ENCODE results near the gene RAB3A. TPM values are rescaled to one million over a fixed set of nuclear protein-coding genes. Genes with fewer than 3 reads are reported as not detected.

RAB3A gene
- total and polyA plus RNA-seq, 9 of the 15 experiments (the other 6 are each of a cell fraction or from before 2014, with no cell fraction given): 0.17 to 5.1 (median 0.90) TPM; not detected in 1

DNA sequence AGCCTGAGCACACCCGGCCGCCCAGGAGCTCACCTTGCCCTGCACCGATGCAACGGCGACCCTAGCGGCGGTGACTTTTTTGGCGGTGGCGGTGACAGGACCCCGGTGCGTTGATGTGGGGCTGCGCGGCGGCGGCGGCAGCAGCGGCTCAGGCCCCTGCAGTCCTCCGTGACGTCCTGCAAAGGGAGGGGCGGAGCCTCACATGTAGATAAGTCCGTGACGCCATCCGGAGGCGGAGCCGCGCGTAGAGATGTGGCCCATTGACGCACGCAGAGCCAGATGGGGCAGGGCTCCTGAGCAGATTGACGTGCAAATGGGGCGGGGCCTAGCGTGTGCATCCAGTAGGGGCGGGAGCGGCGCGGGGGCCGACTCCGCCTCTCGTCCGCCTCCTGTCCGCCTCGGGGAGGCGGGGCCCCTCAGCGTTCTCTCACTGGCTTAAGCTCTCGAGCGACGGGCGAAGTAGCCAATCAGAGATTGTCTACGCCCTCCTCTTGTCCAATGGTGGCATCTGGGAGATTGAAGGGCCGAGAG, at the start of gene RAB3A (continued):
- TF ChIP-seq, protein P1, sequence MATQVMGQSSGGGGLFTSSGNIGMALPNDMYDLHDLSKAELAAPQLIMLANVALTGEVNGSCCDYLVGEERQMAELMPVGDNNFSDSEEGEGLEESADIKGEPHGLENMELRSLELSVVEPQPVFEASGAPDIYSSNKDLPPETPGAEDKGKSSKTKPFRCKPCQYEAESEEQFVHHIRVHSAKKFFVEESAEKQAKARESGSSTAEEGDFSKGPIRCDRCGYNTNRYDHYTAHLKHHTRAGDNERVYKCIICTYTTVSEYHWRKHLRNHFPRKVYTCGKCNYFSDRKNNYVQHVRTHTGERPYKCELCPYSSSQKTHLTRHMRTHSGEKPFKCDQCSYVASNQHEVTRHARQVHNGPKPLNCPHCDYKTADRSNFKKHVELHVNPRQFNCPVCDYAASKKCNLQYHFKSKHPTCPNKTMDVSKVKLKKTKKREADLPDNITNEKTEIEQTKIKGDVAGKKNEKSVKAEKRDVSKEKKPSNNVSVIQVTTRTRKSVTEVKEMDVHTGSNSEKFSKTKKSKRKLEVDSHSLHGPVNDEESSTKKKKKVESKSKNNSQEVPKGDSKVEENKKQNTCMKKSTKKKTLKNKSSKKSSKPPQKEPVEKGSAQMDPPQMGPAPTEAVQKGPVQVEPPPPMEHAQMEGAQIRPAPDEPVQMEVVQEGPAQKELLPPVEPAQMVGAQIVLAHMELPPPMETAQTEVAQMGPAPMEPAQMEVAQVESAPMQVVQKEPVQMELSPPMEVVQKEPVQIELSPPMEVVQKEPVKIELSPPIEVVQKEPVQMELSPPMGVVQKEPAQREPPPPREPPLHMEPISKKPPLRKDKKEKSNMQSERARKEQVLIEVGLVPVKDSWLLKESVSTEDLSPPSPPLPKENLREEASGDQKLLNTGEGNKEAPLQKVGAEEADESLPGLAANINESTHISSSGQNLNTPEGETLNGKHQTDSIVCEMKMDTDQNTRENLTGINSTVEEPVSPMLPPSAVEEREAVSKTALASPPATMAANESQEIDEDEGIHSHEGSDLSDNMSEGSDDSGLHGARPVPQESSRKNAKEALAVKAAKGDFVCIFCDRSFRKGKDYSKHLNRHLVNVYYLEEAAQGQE (IDR thresholded peaks at IDR 0.05; ENCODE audit: borderline replicate concordance): no peak
- TF ChIP-seq, protein P1 (CRISPR knock-in tag; IDR thresholded peaks at IDR 0.05; ENCODE audit: low read depth): no peak; the same call in 1 of the 2 replicates
- peak; percentile 31 for TF ChIP-seq CCNT2 (IDR thresholded peaks at IDR 0.05; ENCODE audit: borderline replicate concordance, extremely low read depth, insufficient read length, low read depth, low read length)
- no peak for TF ChIP-seq ZNF140 (CRISPR knock-in tag; IDR thresholded peaks at IDR 0.05)
- no peak for TF ChIP-seq RNF2 (IDR thresholded peaks at IDR 0.05)
- TF ChIP-seq, protein P2, sequence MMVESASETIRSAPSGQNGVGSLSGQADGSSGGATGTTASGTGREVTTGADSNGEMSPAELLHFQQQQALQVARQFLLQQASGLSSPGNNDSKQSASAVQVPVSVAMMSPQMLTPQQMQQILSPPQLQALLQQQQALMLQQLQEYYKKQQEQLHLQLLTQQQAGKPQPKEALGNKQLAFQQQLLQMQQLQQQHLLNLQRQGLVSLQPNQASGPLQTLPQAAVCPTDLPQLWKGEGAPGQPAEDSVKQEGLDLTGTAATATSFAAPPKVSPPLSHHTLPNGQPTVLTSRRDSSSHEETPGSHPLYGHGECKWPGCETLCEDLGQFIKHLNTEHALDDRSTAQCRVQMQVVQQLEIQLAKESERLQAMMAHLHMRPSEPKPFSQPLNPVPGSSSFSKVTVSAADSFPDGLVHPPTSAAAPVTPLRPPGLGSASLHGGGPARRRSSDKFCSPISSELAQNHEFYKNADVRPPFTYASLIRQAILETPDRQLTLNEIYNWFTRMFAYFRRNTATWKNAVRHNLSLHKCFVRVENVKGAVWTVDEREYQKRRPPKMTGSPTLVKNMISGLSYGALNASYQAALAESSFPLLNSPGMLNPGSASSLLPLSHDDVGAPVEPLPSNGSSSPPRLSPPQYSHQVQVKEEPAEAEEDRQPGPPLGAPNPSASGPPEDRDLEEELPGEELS (CRISPR knock-in tag; IDR thresholded peaks at IDR 0.05; ENCODE audit: borderline replicate concordance): no peak
- no peak for TF ChIP-seq IFI16 (CRISPR knock-in tag; IDR thresholded peaks at IDR 0.05)
- no peak for TF ChIP-seq ATF4 (CRISPR knock-in tag; IDR thresholded peaks at IDR 0.05)
- TF ChIP-seq SRSF1 (IDR thresholded peaks at IDR 0.05; ENCODE audit: low read depth, low read length): no peak
- peak in 1 of 2 experiments; percentile 31; a peak in 1 of 4 replicates for TF ChIP-seq FOXK2 (conservative IDR thresholded peaks at IDR 0.05 in 1 of 2, IDR thresholded peaks at IDR 0.05 in 1 of 2; ENCODE audit: low read depth in 2 of 2)
- TF ChIP-seq, protein P3, sequence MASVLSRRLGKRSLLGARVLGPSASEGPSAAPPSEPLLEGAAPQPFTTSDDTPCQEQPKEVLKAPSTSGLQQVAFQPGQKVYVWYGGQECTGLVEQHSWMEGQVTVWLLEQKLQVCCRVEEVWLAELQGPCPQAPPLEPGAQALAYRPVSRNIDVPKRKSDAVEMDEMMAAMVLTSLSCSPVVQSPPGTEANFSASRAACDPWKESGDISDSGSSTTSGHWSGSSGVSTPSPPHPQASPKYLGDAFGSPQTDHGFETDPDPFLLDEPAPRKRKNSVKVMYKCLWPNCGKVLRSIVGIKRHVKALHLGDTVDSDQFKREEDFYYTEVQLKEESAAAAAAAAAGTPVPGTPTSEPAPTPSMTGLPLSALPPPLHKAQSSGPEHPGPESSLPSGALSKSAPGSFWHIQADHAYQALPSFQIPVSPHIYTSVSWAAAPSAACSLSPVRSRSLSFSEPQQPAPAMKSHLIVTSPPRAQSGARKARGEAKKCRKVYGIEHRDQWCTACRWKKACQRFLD (CRISPR knock-in tag; IDR thresholded peaks at IDR 0.05): no peak
- peak; percentile 65; the same call in 1 of the 2 replicates for TF ChIP-seq ESRRA (IDR thresholded peaks at IDR 0.05; ENCODE audit: borderline replicate concordance, low read depth)
- TF ChIP-seq SMAD4 (CRISPR knock-in tag; conservative IDR thresholded peaks at IDR 0.05): no peak
- TF ChIP-seq BCL6 (CRISPR knock-in tag; IDR thresholded peaks at IDR 0.05): no peak
- no peak for TF ChIP-seq NFXL1 (CRISPR knock-in tag; IDR thresholded peaks at IDR 0.05)
- no peak for TF ChIP-seq HCFC1 (IDR thresholded peaks at IDR 0.05; ENCODE audit: low read depth, low read length)
- TF ChIP-seq CC2D1A (IDR thresholded peaks at IDR 0.05): no peak
